Gastrocnemius medialis (tissue), 4 donors: Measurements from ENCODE around the gene TSPAN5.

Source experiments
- POLR2A ChIP-seq, 2 donors: fragments of 450-650 bp; IDR thresholded peaks; one replicate each; pipeline ENCODE4 v1.6.1; 2017; ENCODE audit warnings: antibody characterized with exemption in 2 of 2, mild to moderate bottlenecking in 2 of 2, moderate library complexity in 2 of 2
- TF ChIP-seq, protein P1 (sequence below), 5 experiments: fragments of 450-650 bp in 3 of 5; fragments of 200-600 bp in 2 of 5; sonication (generic) in 2 of 5; IDR thresholded peaks in 4 of 5; conservative IDR thresholded peaks in 1 of 5; 1 replicate in 4 of 5; 2 replicates in 1 of 5; pipeline ENCODE4 v1.5.1; 2016 to 2019; ENCODE audit warnings: antibody characterized with exemption in 5 of 5, mild to moderate bottlenecking in 3 of 5, moderate library complexity in 3 of 5

DNA sequence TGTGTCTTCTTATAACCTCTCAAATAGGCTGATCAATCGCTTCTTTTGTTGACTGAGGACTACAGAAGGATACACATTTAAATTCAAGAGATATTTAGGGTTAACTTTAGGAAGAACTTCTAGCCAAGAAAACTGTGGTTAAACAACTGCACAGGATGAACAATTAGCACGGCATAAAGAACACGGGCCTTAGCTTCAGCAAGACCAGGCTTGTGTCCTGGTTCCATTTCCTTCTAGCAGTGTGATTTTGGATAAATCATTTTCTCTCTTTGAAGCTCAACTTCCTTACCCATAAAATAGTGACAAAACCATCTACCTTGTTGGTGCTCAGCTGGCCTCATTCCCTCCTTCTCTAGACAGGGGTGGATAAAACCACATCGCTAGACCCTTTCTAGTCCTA, 117.6 kb downstream of the TSPAN5 start:
- TF ChIP-seq, protein P1, sequence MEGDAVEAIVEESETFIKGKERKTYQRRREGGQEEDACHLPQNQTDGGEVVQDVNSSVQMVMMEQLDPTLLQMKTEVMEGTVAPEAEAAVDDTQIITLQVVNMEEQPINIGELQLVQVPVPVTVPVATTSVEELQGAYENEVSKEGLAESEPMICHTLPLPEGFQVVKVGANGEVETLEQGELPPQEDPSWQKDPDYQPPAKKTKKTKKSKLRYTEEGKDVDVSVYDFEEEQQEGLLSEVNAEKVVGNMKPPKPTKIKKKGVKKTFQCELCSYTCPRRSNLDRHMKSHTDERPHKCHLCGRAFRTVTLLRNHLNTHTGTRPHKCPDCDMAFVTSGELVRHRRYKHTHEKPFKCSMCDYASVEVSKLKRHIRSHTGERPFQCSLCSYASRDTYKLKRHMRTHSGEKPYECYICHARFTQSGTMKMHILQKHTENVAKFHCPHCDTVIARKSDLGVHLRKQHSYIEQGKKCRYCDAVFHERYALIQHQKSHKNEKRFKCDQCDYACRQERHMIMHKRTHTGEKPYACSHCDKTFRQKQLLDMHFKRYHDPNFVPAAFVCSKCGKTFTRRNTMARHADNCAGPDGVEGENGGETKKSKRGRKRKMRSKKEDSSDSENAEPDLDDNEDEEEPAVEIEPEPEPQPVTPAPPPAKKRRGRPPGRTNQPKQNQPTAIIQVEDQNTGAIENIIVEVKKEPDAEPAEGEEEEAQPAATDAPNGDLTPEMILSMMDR (IDR thresholded peaks at IDR 0.05 in 4 of 5, conservative IDR thresholded peaks at IDR 0.05 in 1 of 5), result no peak
- no peak for TF ChIP-seq POLR2A (IDR thresholded peaks at IDR 0.05)
